GM13977 (cell line): ENCODE data around the gene SH3YL1.
A peak's percentile ranks its signal among the peaks of the same experiment; 100 is the strongest.
"Not testable (repeated sequence)": the region's sequence is repeated elsewhere in the genome, so short reads cannot be mapped to it uniquely, and the experiment has no call there.

ENCODE experiments used
- DNase-seq: peaks from one replicate; pipeline ENCODE4 v3.0.0; 2012; ENCODE audit warnings: low spot score
- CTCF ChIP-seq: IDR thresholded peaks from 2 replicates; pipeline ENCODE4 v1.5.1; 2012; ENCODE audit warnings: mild to moderate bottlenecking, control low read depth; ENCODE audit not compliant: insufficient read depth; ENCODE audit errors: extremely low read depth, missing control alignments
- in situ Hi-C: fragments of 300-500 bp; cut with MboI; formaldehyde crosslinking; loops from one replicate; pipeline ENCODE4 v1.12.0; 2022; ENCODE audit warnings: low sequenced_read_pairs, low pct_unique_long_range_greater_than_20kb, mixed read lengths, inconsistent platforms; ENCODE audit not compliant: unreplicated experiment

Gene SH3YL1

DNA sequence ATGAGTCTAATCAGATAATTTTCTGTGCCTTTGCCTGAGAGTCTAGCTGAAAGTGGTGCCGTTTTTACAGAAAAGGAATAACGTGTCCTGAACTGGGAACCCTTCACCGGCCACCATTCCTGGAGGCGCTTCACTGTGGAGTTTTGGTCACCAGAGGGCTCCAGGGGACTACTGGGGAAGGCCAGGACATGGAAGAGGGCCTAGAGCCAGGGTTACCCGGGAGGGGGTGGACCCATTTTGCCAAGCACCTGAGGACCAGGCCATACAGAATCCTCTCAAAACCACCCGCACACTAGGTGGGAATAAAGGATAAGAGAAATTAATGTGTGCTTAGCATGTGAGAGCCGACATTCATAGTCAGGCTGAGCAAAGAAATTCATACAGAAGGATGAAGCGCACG, 91.7 kb downstream of the SH3YL1 start:
- peak; percentile 9 for TF ChIP-seq CTCF
- DNase-seq, in situ Hi-C loops: not testable (repeated sequence)

DNA sequence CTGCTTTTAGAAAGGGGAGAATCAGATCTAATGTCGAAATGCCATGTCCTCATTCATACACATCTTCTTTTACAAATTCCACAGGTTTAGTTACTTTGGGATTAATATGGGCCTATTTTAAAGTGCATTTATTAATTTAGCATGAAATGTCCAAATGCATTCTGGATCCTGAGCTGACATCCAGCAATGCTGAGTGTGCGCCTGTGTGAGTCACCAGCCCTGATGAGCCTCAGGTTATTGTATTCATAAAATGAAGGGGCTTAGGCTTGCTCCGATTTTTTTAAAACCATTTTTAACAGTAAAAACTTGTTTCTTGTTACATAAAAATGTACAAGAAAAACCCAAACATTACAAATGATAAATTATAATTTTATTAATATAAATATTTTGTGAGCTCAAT, 94.1 kb downstream of the SH3YL1 start:
- in situ Hi-C loops: no loop called here
- TF ChIP-seq CTCF: no peak
- DNase-seq: no peak
